Measurements from ENCODE around the gene MAZ. TPM values are rescaled to one million over a fixed set of nuclear protein-coding genes. Genes with fewer than 3 reads are reported as not detected.

Gene MAZ
- total RNA-seq, 1 donor from 2014 or later = 125 TPM

DNA sequence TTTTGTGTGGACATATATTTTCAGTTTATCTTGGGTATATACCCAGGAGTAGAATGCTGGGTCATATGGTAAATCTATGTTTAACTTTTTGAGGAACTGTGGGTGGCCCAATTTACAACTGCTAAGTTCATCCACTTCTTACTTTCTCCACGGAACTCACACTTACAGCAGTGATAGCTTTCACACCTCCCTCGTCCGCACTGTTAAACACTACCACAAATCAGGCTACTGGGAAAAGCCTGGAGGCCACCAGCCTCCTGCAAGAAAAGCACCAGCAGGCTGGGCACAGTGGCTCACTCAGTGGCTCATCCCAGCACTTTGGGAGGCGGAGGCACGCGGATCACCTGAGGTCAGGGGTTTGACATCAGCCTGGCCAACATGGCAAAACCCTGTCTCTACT is 43.0 kb upstream of the MAZ start:
- FAIRE-seq (no peak), DNase-seq (ENCODE audit: low read depth) (no peak)
- H3K4me3 ChIP-seq (ENCODE audit: low read depth, low read length) = no peak overlapping the region
- H3K27me3 ChIP-seq (ENCODE audit: control insufficient read depth, insufficient read depth, low read length) = no peaks in the 10 kb centered on the region
- H3K36me3 ChIP-seq (ENCODE audit: control insufficient read depth, insufficient read depth, low read length) = no peaks in the 10 kb centered on the region
- TF ChIP-seq CTCF (IDR thresholded peaks at IDR 0.05; ENCODE audit: insufficient read depth, low read length, severe bottlenecking) = no peak

- no peak for FAIRE-seq
Measured at GRCh38 chr16:29765167-29766032, 40.9 kb upstream of the MAZ start.

DNA sequence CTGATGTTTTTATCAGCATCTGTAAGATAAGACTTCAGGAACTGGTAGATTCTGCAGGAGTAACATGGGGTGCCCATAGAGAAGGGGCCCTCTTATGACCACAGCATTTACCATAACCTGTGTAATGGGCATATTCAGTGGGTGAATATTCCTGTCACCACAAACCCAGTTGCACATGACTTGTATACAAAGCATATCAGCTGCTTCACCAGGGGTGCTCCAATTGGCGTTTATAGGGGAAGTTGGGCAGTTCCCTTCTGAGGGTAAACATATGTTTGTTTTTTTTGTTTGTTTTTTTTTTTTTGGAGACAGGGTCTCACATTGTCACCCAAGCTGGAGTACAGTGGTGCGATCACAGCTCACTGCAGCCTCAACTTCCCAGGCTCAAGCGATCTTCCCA is 39.8 kb upstream of the MAZ start:
- Histone ChIP-seq H3K4me3 (ENCODE audit: low read depth, low read length) (no peak overlapping the region), H3K27me3 (ENCODE audit: control insufficient read depth, insufficient read depth, low read length) (no peaks in the 10 kb centered on the region), H3K36me3 (ENCODE audit: control insufficient read depth, insufficient read depth, low read length) (no peaks in the 10 kb centered on the region)
- no peak for TF ChIP-seq CTCF (IDR thresholded peaks at IDR 0.05; ENCODE audit: insufficient read depth, low read length, severe bottlenecking)
- FAIRE-seq (no peak), DNase-seq (ENCODE audit: low read depth) (no peak)

More at GRCh38 chr16:29765167-29766032, 40.9 kb upstream of the MAZ start:
- Histone ChIP-seq H3K4me3 (ENCODE audit: low read depth, low read length) (no peak overlapping the region), H3K27me3 (ENCODE audit: control insufficient read depth, insufficient read depth, low read length) (no peaks in the 10 kb centered on the region), H3K36me3 (ENCODE audit: control insufficient read depth, insufficient read depth, low read length) (no peaks in the 10 kb centered on the region)
- no peak for TF ChIP-seq CTCF (IDR thresholded peaks at IDR 0.05; ENCODE audit: insufficient read depth, low read length, severe bottlenecking)
- no peak for DNase-seq (ENCODE audit: low read depth)

- FAIRE-seq (no peak), DNase-seq (ENCODE audit: low read depth) (no peak)
Measured at GRCh38 chr16:29767062-29767461, 39.3 kb upstream of the MAZ start.

GRCh38 chr16:29769507-29769906 is 36.8 kb upstream of the MAZ start:
- no peak overlapping the region for H3K4me3 ChIP-seq (ENCODE audit: low read depth, low read length)

More at GRCh38 chr16:29767062-29767461, 39.3 kb upstream of the MAZ start:
- Histone ChIP-seq H3K36me3 (ENCODE audit: control insufficient read depth, insufficient read depth, low read length) (no peaks in the 10 kb centered on the region), H3K4me3 (ENCODE audit: low read depth, low read length) (no peak overlapping the region), H3K27me3 (ENCODE audit: control insufficient read depth, insufficient read depth, low read length) (no peaks in the 10 kb centered on the region)
- TF ChIP-seq CTCF (IDR thresholded peaks at IDR 0.05; ENCODE audit: insufficient read depth, low read length, severe bottlenecking) = no peak

More at GRCh38 chr16:29769507-29769906, 36.8 kb upstream of the MAZ start:
- TF ChIP-seq CTCF (IDR thresholded peaks at IDR 0.05; ENCODE audit: insufficient read depth, low read length, severe bottlenecking) = no peak
- Histone ChIP-seq H3K36me3 (ENCODE audit: control insufficient read depth, insufficient read depth, low read length) (no peaks in the 10 kb centered on the region), H3K27me3 (ENCODE audit: control insufficient read depth, insufficient read depth, low read length) (no peaks in the 10 kb centered on the region)
- no peak for DNase-seq (ENCODE audit: low read depth)
- no peak for FAIRE-seq
